IMR-90 (cell line): ENCODE measurements around the gene PLEKHA4.

Experiments used
- BHLHE40 ChIP-seq: fragments of 150-350 bp; IDR thresholded peaks from 2 replicates; pipeline ENCODE4 v1.6.1; 2016; ENCODE audit warnings: mild to moderate bottlenecking, low read depth, low read length
- CHD1 ChIP-seq: IDR thresholded peaks from 2 replicates; pipeline ENCODE4 v1.6.1; 2012; ENCODE audit warnings: low read depth, low read length, improper control_type of control experiment
- MAFK ChIP-seq: IDR thresholded peaks from 2 replicates; pipeline ENCODE4 v1.6.1; 2012; ENCODE audit warnings: low read depth, low read length, improper control_type of control experiment
- MAZ ChIP-seq: IDR thresholded peaks from 2 replicates; pipeline ENCODE4 v1.6.1; 2012; ENCODE audit warnings: low read depth, mild to moderate bottlenecking, low read length, improper control_type of control experiment, moderate library complexity, borderline replicate concordance
- MXI1 ChIP-seq: IDR thresholded peaks from 2 replicates; pipeline ENCODE4 v1.6.1; 2012; ENCODE audit warnings: low read depth, mild to moderate bottlenecking, low read length, moderate library complexity, borderline replicate concordance
- POLR2A ChIP-seq: IDR thresholded peaks from 2 replicates; pipeline ENCODE4 v1.6.1; 2012; ENCODE audit warnings: mild to moderate bottlenecking, low read depth, low read length
- RFX5 ChIP-seq: IDR thresholded peaks from 2 replicates; pipeline ENCODE4 v1.8.0; 2012; ENCODE audit warnings: low read depth, mild to moderate bottlenecking, low read length, moderate library complexity
- TF ChIP-seq, protein P1 (sequence below): conservative IDR thresholded peaks from 2 replicates; pipeline ENCODE4 v1.5.1; 2012; ENCODE audit warnings: mild to moderate bottlenecking, low read depth, low read length, improper control_type of control experiment
- TF ChIP-seq, protein P2 (sequence below): fragments of 150-350 bp; IDR thresholded peaks from 2 replicates; pipeline ENCODE4 v1.6.1; 2016; ENCODE audit warnings: low read depth, mild to moderate bottlenecking, low read length, moderate library complexity, borderline replicate concordance

DNA sequence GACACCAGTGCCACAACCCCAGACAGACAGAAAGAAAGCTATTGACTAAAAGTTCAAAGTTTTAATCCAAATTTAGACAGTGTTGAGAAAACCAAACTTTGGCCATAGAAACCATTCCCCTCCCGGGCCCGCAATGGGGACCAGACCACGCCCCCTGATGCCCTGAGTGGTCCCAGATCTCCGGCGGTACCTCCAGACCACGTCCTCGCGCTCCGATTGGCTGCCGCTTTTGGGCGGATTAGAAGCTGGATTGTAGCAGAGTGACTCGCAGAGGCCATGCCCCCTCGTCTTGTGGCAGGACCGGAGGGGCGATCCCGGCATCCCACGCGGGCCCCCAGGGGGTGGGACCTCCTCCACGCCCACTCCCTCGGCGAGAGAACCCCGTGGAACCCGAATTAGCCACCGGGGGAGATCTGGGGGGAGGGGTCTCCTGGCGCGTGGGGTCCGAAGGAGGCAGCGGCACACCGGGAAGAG, 31.3 kb downstream of the PLEKHA4 start:
- TF ChIP-seq POLR2A (no peak), RFX5 (no peak), CHD1 (no peak), MAFK (no peak), BHLHE40 (no peak), MAZ (no peak), MXI1 (no peak)
- TF ChIP-seq, protein P1, sequence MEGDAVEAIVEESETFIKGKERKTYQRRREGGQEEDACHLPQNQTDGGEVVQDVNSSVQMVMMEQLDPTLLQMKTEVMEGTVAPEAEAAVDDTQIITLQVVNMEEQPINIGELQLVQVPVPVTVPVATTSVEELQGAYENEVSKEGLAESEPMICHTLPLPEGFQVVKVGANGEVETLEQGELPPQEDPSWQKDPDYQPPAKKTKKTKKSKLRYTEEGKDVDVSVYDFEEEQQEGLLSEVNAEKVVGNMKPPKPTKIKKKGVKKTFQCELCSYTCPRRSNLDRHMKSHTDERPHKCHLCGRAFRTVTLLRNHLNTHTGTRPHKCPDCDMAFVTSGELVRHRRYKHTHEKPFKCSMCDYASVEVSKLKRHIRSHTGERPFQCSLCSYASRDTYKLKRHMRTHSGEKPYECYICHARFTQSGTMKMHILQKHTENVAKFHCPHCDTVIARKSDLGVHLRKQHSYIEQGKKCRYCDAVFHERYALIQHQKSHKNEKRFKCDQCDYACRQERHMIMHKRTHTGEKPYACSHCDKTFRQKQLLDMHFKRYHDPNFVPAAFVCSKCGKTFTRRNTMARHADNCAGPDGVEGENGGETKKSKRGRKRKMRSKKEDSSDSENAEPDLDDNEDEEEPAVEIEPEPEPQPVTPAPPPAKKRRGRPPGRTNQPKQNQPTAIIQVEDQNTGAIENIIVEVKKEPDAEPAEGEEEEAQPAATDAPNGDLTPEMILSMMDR: no peak
- TF ChIP-seq, protein P2, sequence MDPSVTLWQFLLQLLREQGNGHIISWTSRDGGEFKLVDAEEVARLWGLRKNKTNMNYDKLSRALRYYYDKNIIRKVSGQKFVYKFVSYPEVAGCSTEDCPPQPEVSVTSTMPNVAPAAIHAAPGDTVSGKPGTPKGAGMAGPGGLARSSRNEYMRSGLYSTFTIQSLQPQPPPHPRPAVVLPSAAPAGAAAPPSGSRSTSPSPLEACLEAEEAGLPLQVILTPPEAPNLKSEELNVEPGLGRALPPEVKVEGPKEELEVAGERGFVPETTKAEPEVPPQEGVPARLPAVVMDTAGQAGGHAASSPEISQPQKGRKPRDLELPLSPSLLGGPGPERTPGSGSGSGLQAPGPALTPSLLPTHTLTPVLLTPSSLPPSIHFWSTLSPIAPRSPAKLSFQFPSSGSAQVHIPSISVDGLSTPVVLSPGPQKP: no peak
